ENCODE data around the gene SLC25A27. TPM values are rescaled to one million over a fixed set of nuclear protein-coding genes. Genes with fewer than 3 reads are reported as not detected.

Gene SLC25A27
- 10 to 100 TPM; 14.0 to 14.9 TPM for total RNA-seq
- long read RNA-seq, donor 1, partial matches to known transcripts: 2 of 2 reads
- long read RNA-seq, donor 1, other reads (novel, unspliced or antisense): 0 of 2 reads
- long read RNA-seq, donor 2, partial matches to known transcripts: 0 of 6 reads
- long read RNA-seq, donor 2, other reads (novel, unspliced or antisense): 6 of 6 reads

GRCh38 chr6:46652603-46653438, at the start of gene SLC25A27, which contains the start of gene CYP39A1:
Gene SLC25A27 (plus strand): TSS chr6:46652975. CDS start chr6:46653193, 218 bp downstream.
Gene CYP39A1 (minus strand): TSS chr6:46652818. CDS start chr6:46652582, 236 bp downstream.
- intact Hi-C loops (cut with DNase I): no loop called here
- DNase-seq (ENCODE audit: low spot score): peak; percentile 96

- intact Hi-C loops (cut with DNase I): no loop called here
- DNase-seq (ENCODE audit: low spot score): no peak
These were observed 47.5 kb upstream of the SLC25A27 start for GRCh38 chr6:46605091-46605797.

GRCh38 chr6:46606338-46606737, 46.4 kb upstream of the SLC25A27 start:
- intact Hi-C loops (cut with DNase I): no loop called here
- no peak for DNase-seq (ENCODE audit: low spot score)

GRCh38 chr6:46610862-46611553, 41.8 kb upstream of the SLC25A27 start:
- intact Hi-C loops (cut with DNase I): no loop called here
- no peak for DNase-seq (ENCODE audit: low spot score)

GRCh38 chr6:46612645-46613044, 40.1 kb upstream of the SLC25A27 start:
- intact Hi-C loops (cut with DNase I): no loop called here
- DNase-seq (ENCODE audit: low spot score): no peak

GRCh38 chr6:46618726-46619125, 34.0 kb upstream of the SLC25A27 start:
- DNase-seq (ENCODE audit: low spot score): no peak
- intact Hi-C loops (cut with DNase I): no loop called here

GRCh38 chr6:46626228-46626909, 26.4 kb upstream of the SLC25A27 start:
- no peak for DNase-seq (ENCODE audit: low spot score)
- intact Hi-C loops (cut with DNase I): loop anchor here (5.0 to 10.0 kb wide), 2 partner anchors 202 to 204 kb away; no protein-coding TSS in a partner anchor

- intact Hi-C loops (cut with DNase I): loop anchor here (5.0 to 10.0 kb wide), 2 partner anchors 202 to 205 kb away; no protein-coding TSS in a partner anchor
- no peak for DNase-seq (ENCODE audit: low spot score)
These were observed 25.8 kb upstream of the SLC25A27 start for GRCh38 chr6:46626976-46627375.

GRCh38 chr6:46628498-46628897, 24.3 kb upstream of the SLC25A27 start:
- intact Hi-C loops (cut with DNase I): loop anchor here (5.0 to 10.0 kb wide), 2 partner anchors 204 to 206 kb away; no protein-coding TSS in a partner anchor
- no peak for DNase-seq (ENCODE audit: low spot score)

- intact Hi-C loops (cut with DNase I): loop anchor here (5.0 to 10.0 kb wide), 2 partner anchors 204 to 207 kb away; no protein-coding TSS in a partner anchor
- DNase-seq (ENCODE audit: low spot score): no peak
These were observed 23.8 kb upstream of the SLC25A27 start for GRCh38 chr6:46628976-46629375.

GRCh38 chr6:46629691-46630090, 23.1 kb upstream of the SLC25A27 start:
- intact Hi-C loops (cut with DNase I): loop anchor here (5.0 to 10.0 kb wide), 2 partner anchors 205 to 207 kb away; no protein-coding TSS in a partner anchor
- no peak for DNase-seq (ENCODE audit: low spot score)

GRCh38 chr6:46632053-46632452, 20.7 kb upstream of the SLC25A27 start:
- intact Hi-C loops (cut with DNase I): no loop called here
- no peak for DNase-seq (ENCODE audit: low spot score)

GRCh38 chr6:46635462-46635861, 17.3 kb upstream of the SLC25A27 start:
- DNase-seq (ENCODE audit: low spot score): no peak
- intact Hi-C loops (cut with DNase I): no loop called here

- intact Hi-C loops (cut with DNase I): no loop called here
These were observed 15.6 kb upstream of the SLC25A27 start for GRCh38 chr6:46637145-46637544.

GRCh38 chr6:46637933-46638332, 14.8 kb upstream of the SLC25A27 start:
- intact Hi-C loops (cut with DNase I): no loop called here
- no peak for DNase-seq (ENCODE audit: low spot score)

More at GRCh38 chr6:46637145-46637544, 15.6 kb upstream of the SLC25A27 start:
- no peak for DNase-seq (ENCODE audit: low spot score)

GRCh38 chr6:46638650-46639049, 14.1 kb upstream of the SLC25A27 start:
- intact Hi-C loops (cut with DNase I): no loop called here

GRCh38 chr6:46642928-46643751, 9.6 kb upstream of the SLC25A27 start:
- no peak for DNase-seq (ENCODE audit: low spot score)
- intact Hi-C loops (cut with DNase I): no loop called here

More at GRCh38 chr6:46638650-46639049, 14.1 kb upstream of the SLC25A27 start:
- no peak for DNase-seq (ENCODE audit: low spot score)

- DNase-seq (ENCODE audit: low spot score): no peak
- intact Hi-C loops (cut with DNase I): no loop called here
These were observed 7.5 kb upstream of the SLC25A27 start for GRCh38 chr6:46645265-46645664.

Data from posterior vena cava (tissue), 2 donors.